CD4-positive, alpha-beta T cell treated with Interleukin-1 beta for 1 hour (primary cell): ENCODE results near the gene ISG15.
A peak's percentile ranks its signal among the peaks of the same experiment; 100 is the strongest.
"Not testable (repeated sequence)": the region's sequence is repeated elsewhere in the genome, so short reads cannot be mapped to it uniquely, and the experiment has no call there.

Experiments used
- DNase-seq, 2 donors: peaks; one replicate each; pipeline ENCODE4 v3.0.0-alpha.2; 2020 to 2022

The ISG15 gene

GRCh38 chr1:1030867-1031658 lies 17.8 kb downstream of the ISG15 start:
- DNase-seq = not testable (repeated sequence)

GRCh38 chr1:1031659-1032235 lies 18.4 kb downstream of the ISG15 start:
- DNase-seq = no peak

GRCh38 chr1:1032424-1032823 lies 19.1 kb downstream of the ISG15 start:
- DNase-seq = no peak

DNA sequence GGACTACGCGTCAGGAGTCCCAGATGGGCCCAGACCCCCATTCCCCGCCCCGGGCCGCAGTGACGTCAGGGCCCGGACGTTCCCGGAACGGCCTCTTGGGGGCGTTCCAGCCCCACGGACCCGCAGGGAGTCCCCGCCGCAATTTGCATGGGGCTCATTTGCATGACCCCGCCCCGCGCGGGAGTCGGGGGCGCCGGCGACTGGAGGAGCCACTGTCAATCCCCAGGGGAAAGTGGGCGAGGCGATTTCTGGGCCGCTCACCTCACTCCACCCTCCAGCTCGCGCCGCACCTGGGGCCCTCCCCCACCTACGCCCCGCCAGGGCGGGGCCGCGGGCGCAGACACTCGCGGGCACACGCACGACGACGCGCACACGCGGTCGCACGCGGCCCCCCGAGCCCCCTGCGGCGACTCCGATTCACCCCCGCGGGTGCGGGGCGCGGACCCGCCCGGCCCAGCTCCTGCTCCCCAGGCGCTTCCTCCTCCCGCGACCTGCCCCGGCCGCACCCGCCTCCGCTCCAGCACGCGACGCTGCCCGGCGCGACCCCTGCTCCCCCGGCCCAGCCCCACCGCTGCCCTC lies 19.8 kb downstream of the ISG15 start:
- peak; percentile 86 to 92 for DNase-seq

- no peak for DNase-seq
Measured at GRCh38 chr1:1033731-1034438, 20.6 kb downstream of the ISG15 start.

DNA sequence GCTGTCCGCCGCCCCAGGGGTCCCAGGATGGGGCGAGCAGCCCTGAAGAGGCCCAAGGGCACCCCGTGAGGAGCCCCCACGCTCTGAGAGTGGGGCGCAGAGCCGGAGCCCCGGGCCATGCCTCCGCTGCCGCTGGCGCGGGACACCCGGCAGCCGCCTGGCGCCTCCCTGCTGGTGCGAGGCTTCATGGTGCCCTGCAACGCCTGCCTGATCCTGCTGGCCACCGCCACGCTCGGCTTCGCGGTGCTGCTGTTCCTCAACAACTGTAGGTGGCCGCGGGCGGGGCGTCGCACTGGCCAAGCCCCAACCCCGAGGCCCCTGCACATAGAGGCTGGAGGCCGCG lies 21.1 kb downstream of the ISG15 start:
- DNase-seq = no peak

DNA sequence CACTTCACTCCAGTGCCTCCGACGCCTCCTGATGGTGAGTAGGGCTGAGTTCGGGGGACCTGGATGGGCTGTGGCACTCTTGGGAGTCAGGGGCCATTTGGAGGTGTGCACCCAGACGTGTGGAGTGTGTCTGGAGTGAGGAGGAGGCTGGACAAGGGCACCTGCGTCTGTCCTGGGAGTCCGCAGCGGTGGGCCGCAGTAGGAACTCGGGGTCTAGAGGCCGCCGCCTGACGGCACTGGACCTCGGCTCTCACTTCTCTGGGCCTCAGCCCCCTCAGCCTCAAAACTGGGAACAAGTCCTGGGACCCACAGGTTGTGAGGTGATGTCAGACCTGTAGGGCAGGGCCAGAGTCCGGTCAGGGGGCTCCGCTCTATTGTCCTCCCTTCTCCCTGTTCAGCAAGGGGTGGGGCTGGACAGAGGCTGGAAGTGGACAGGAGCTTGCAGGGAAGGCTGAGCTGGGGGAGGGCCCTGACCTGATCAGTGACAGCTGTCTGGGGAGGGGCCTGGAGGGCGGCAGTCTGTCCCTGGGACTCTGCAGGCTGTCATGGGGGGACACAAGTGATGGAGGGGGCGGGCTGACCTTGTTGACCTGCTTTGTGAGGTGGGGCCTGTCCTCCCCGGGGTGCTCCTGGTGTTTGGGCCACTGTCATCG lies 22.1 kb downstream of the ISG15 start:
- DNase-seq = no peak

GRCh38 chr1:1037366-1038327 lies 24.4 kb downstream of the ISG15 start:
- DNase-seq = no peak

DNA sequence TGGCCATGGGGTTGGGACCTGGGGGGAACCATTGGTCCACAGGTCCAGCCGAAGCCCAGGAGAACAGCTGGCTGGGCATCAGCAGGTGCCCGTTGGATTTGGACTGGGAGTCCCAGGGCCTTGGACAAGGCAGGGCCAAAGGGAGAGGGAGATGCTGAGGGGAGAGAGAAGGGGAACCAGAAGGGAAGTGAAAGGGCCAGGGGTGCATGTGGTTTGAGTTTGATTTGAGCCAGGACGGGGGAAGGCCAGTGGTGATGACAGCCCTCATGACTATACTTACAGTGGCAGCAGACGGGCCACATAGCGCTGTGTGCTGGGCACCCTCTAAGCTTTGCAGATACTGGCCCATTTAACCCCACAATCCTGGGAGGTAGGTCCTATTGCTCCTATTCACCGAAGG lies 25.4 kb downstream of the ISG15 start:
- DNase-seq = peak in 1 of 2 donors; percentile 27

DNA sequence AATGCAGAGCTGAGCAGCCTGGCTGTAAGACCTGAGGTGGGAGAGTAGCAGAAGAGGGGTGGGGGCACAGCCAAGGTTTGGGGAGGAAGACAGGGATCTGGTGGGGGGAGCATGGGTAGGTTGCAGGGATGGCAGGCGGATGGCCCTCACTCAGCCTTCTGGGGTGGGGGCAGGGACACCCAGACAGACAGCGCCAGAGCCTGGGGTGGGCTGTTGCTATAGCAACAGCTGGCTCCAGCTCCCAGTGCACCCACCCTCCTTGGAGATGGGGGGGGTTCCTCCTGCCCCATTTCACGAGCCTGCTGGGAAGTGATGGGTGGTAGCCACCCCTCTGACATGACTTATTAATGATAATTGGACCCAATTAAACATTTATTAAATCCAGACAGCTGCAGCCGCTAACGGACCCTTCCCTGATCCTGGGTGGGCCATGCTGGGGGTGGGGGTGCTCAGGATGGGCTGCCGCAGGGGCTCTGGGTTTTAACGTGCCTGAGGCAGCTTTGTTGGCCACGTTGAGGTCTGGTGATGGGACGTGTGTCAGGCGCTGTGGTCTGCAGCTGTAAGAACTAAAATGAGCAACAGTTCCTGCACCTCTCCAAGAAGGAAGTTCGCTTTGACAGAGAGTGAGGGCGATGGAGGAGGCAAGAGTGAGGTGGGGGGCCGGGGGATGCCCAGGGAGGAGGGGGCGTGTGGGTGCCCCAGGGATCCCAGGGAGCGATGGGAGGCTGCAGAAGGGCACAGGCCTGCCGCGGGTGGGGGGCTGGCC lies 26.0 kb downstream of the ISG15 start:
- no peak for DNase-seq

DNA sequence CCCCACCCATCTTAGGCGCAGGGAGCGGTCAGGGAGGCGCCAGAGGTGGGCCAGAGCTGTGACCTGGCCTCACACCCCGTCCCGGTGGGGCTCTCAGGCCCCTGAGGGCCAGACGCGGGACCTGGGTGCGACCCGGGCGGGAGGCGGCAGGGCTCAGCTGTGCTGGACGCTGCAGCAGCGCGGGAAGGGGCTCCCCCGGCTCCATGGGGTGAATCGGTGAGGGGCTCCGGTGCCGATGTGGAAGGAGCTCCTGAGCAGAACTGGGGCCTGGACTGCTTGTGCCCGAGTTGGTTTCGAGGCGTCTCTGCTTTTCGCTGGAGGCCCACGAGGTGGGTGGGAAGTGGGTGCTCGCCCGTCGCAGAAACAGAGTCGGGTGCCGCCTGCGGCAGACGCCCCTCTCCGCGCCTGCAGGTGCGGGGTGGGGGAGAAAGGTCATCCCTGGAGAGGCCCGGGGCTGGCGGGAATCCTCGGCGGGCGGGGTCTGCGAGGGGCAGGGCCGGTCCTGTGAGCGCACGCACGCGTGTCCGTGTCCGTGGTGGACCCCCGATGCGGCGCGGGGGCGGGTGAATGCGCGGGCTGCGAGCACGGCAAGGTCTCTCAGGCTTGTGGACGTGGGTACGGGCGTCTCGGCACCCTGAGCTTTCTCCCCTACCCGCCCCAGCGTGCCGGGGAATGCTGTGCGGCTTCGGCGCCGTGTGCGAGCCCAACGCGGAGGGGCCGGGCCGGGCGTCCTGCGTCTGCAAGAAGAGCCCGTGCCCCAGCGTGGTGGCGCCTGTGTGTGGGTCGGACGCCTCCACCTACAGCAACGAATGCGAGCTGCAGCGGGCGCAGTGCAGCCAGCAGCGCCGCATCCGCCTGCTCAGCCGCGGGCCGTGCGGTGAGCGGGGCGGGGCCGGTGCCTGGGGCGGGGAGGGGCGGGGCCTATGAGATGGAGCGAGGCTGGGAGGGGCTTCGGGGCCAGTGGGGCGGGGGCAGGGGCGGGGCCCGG lies 27.0 kb downstream of the ISG15 start:
- peak; percentile 83 to 84 for DNase-seq

DNA sequence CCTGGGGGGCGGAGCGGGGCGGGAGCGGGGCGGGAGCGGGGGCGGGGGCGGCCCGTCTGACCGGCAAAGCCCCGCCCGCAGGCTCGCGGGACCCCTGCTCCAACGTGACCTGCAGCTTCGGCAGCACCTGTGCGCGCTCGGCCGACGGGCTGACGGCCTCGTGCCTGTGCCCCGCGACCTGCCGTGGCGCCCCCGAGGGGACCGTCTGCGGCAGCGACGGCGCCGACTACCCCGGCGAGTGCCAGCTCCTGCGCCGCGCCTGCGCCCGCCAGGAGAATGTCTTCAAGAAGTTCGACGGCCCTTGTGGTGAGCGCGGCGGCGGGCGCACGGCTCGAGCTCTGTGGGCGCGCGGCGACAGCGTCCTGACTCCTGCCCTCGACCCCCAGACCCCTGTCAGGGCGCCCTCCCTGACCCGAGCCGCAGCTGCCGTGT lies 27.8 kb downstream of the ISG15 start:
- DNase-seq = no peak

DNA sequence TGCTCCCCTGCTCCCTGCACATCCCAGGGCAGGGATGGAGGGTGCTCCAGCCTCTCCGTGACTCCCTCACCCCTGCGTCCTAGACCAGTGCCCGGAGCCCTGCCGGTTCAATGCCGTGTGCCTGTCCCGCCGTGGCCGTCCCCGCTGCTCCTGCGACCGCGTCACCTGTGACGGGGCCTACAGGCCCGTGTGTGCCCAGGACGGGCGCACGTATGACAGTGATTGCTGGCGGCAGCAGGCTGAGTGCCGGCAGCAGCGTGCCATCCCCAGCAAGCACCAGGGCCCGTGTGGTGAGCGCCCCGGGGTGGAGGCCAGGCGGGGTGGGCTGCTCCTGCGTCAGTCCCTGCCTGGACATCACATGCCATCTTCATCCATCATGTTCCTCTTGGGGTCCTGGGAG lies 28.6 kb downstream of the ISG15 start:
- DNase-seq = no peak

GRCh38 chr1:1042835-1043234 lies 29.5 kb downstream of the ISG15 start:
- no peak for DNase-seq

DNA sequence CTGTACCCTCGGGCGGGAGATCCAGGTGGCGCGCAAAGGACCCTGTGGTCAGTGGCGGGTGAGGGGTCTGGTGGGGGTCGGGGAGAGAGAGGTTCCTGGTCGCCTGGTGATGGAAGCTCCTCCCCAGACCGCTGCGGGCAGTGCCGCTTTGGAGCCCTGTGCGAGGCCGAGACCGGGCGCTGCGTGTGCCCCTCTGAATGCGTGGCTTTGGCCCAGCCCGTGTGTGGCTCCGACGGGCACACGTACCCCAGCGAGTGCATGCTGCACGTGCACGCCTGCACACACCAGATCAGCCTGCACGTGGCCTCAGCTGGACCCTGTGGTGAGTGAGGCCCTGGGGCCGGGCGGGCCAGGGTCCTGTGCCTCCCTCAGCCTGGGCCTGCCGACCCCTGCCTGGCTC lies 30.1 kb downstream of the ISG15 start:
- no peak for DNase-seq

- DNase-seq = no peak
Measured at GRCh38 chr1:1043921-1044320, 30.6 kb downstream of the ISG15 start.

- DNase-seq = no peak
Measured at GRCh38 chr1:1044455-1045078, 31.3 kb downstream of the ISG15 start.

- no peak for DNase-seq
Measured at GRCh38 chr1:1045129-1045528, 31.8 kb downstream of the ISG15 start.

- DNase-seq = no peak
Measured at GRCh38 chr1:1046243-1046642, 32.9 kb downstream of the ISG15 start.
